Activated T-cell treated with anti-CD3 and anti-CD28 coated beads for 4 hours (primary cell): ENCODE measurements around the gene PLEKHA5.
"Not testable (repeated sequence)": the region's sequence is repeated elsewhere in the genome, so short reads cannot be mapped to it uniquely, and the experiment has no call there.

Experiments
- DNase-seq: peaks from one replicate; pipeline ENCODE4 v3.0.0-alpha.2; 2020

The PLEKHA5 gene

GRCh38 chr12:19411234-19412204, 282.0 kb downstream of the PLEKHA5 start:
- no peak for DNase-seq

GRCh38 chr12:19412844-19413243, 283.3 kb downstream of the PLEKHA5 start:
- no peak for DNase-seq

GRCh38 chr12:19413582-19413981, 284.0 kb downstream of the PLEKHA5 start:
- not testable (repeated sequence) for DNase-seq

- DNase-seq = no peak
Measured at GRCh38 chr12:19415563-19415962, 286.0 kb downstream of the PLEKHA5 start.

- DNase-seq = no peak
Measured at GRCh38 chr12:19419086-19419485, 289.6 kb downstream of the PLEKHA5 start.

GRCh38 chr12:19421503-19422282, 292.2 kb downstream of the PLEKHA5 start:
- no peak for DNase-seq

GRCh38 chr12:19423166-19423930, 293.8 kb downstream of the PLEKHA5 start:
- DNase-seq = no peak
